Right lobe of liver (tissue), 6 donors: ENCODE results near the gene BCAR3. TPM values are rescaled to one million over a fixed set of nuclear protein-coding genes. Genes with fewer than 3 reads are reported as not detected.
"Not testable (repeated sequence)": the region's sequence is repeated elsewhere in the genome, so short reads cannot be mapped to it uniquely, and the experiment has no call there.

Experiments
- ATAC-seq, 4 donors: fragments of 200-7000 bp; cut with Tn5 transposase; one replicate each; pipeline ENCODE4 v1.9.1; 2020; ENCODE audit warnings: mild to moderate bottlenecking in 4 of 4, moderate library complexity in 4 of 4
- DNase-seq, 3 donors: peaks; one replicate each; pipeline ENCODE4 v3.0.0-alpha.2; 2020
- H3K27ac ChIP-seq, 3 donors: fragments of 200-600 bp; one replicate each; pipeline ENCODE4 v1.8.0; 2022
- H3K27me3 ChIP-seq, 2 donors: fragments of 200-600 bp; one replicate each; pipeline ENCODE4 v1.8.0; 2022
- H3K36me3 ChIP-seq, 4 donors: fragments of 200-600 bp; sonication (generic) in 1 of 4; one replicate each; pipeline versions ENCODE4 v1.5.1 to v1.8.0; 2017 to 2022; ENCODE audit warnings: control low read depth in 1 of 4
- H3K4me1 ChIP-seq, 4 donors: fragments of 200-600 bp; sonication (generic) in 1 of 4; one replicate each; pipeline versions ENCODE4 v1.5.1 to v1.8.0; 2017 to 2022; ENCODE audit warnings: control low read depth in 1 of 4
- H3K4me3 ChIP-seq, 3 donors: fragments of 200-600 bp; one replicate each; pipeline ENCODE4 v1.8.0; 2022
- H3K9me3 ChIP-seq, 4 donors: fragments of 200-600 bp; sonication (generic) in 1 of 4; one replicate each; pipeline versions ENCODE4 v1.5.1 to v1.8.0; 2017 to 2022; ENCODE audit warnings: control low read depth in 1 of 4
- CTCF ChIP-seq, 4 donors: fragments of 200-600 bp in 3 of 4; fragments of 450-650 bp in 1 of 4; IDR thresholded peaks; one replicate each; pipeline versions ENCODE4 v1.5.1 to v1.8.0; 2016 to 2022; ENCODE audit warnings: antibody characterized with exemption in 4 of 4, mild to moderate bottlenecking in 2 of 4
- POLR2A ChIP-seq: fragments of 450-650 bp; IDR thresholded peaks from one replicate; pipeline ENCODE4 v1.6.1; 2017; ENCODE audit warnings: antibody characterized with exemption, mild to moderate bottlenecking
- WGBS: methylation state at CpG from one replicate; pipeline ENCODE4 v1.1.6; 2018; ENCODE audit warnings: low coverage, low lambda C conversion rate; ENCODE audit not compliant: insufficient coverage; ENCODE audit errors: missing lambda C conversion rate; 5-methylcytosine and 5-hydroxymethylcytosine counted together
- intact Hi-C, 2 donors: fragments of 100-400 bp; cut with DNase I; formaldehyde crosslinking; loops; one replicate each; pipeline versions ENCODE4 v1.11.2 to v1.14.1; 2022
- total RNA-seq, 6 experiments: library from RNA; depleted of rRNA in 2 of 6; stranded (reverse); fragments of >200 nt in 2 of 6; fragmentation: NEBNext Ultra II Directional in 3 of 6; extraction: Animal tissue kit (Norgen Biotek cat#: 25700) in 3 of 6; gene quantifications; one replicate each; pipeline versions ENCODE4 v1.1.0 to v1.2.4, GENCODE V29; 2016 to 2023
- donor health status: DM: no; HTN: yes; CAD: no.
- donor health status: DM: no; HTN: no; CAD: no.
- donor health status: DM: no; HTN: no; CAD: no.
- donor health status: DM: no; HTN: yes; CAD: no.
- donor health status: DM: no; HTN: yes; CAD: no.

The BCAR3 gene
- total RNA-seq, 6 experiments from 2014 or later = 7.6 to 19.8 (median 12.9) TPM

DNA sequence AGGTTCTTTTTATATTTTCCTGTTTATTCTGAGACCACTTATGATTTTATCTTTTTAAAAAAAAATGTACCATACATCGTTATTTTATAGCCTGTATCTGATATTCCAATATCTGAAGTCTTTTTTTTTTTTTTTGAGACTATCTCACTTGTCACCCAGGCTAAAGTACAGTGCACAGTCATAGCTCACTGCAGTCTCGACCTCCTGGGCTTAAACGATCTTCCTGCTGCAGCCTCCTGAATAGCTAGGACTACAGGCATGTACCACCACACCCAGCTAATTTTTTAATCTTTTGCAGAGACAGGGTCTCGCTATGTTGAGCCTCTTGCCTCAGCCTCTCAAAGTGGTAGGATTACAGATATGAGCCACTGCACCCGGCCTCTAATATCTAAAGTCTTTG is 25.1 kb downstream of the BCAR3 start:
- peaks cover 0 to 10% (median 3%) of the 10 kb centered on the region in 4 donors for H3K4me1 ChIP-seq
- 75% methylated on average over 5 of the region's 5 CpGs for WGBS
- DNase-seq (no peak), ATAC-seq (no peak)
- H3K27me3 ChIP-seq = no peaks in the 10 kb centered on the region
- no peak overlapping the region for H3K4me3 ChIP-seq
- no peak for TF ChIP-seq POLR2A
- TF ChIP-seq CTCF (IDR thresholded peaks at IDR 0.05) = no peak
- intact Hi-C loops = no loop called here
- H3K27ac ChIP-seq = no peak overlapping the region
- H3K36me3 ChIP-seq = no peaks in the 10 kb centered on the region
- H3K9me3 ChIP-seq = no peaks in the 10 kb centered on the region

DNA sequence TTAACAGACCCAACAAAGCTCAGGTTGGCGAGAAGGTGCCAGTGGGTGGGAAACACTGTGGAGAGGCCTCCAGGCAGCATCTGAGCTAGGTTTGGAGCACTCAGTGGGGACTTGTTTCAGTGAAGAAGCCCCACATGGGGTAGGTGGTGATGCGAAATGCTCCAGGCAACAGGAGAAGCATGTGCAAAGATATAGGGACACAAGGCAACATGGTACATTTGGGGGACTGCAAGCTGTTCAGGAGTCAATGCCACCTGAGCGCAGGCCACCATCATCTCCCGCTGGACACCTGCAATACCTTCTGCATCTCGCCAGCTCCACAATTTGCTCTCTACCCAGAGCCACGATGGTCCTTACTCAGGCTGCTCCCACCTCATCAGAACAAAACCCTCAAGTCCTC is 28.0 kb downstream of the BCAR3 start:
- no peak for ATAC-seq
- no CpG with 5 or more reads among the region's 6 CpGs for WGBS
- Histone ChIP-seq H3K27ac (no peak overlapping the region), H3K9me3 (no peaks in the 10 kb centered on the region), H3K27me3 (no peaks in the 10 kb centered on the region), H3K4me3 (no peak overlapping the region), H3K4me1 (peaks cover 0 to 10% (median 3%) of the 10 kb centered on the region in 4 donors), H3K36me3 (no peaks in the 10 kb centered on the region)
- intact Hi-C loops = no loop called here
- no peak for TF ChIP-seq POLR2A
- no peak for TF ChIP-seq CTCF (IDR thresholded peaks at IDR 0.05)
- DNase-seq = no peak

- TF ChIP-seq POLR2A (no peak), CTCF (IDR thresholded peaks at IDR 0.05) (no peak)
- no peaks in the 10 kb centered on the region for H3K36me3 ChIP-seq
- intact Hi-C loops = no loop called here
- H3K9me3 ChIP-seq = no peaks in the 10 kb centered on the region
- ATAC-seq (peak; percentile 86 to 90 (median 88)), DNase-seq (no peak)
- WGBS = 36% methylated on average over 7 of the region's 7 CpGs
- H3K4me3 ChIP-seq = no peak overlapping the region
- peaks cover 0 to 10% (median 3%) of the 10 kb centered on the region in 4 donors for H3K4me1 ChIP-seq
- no peaks in the 10 kb centered on the region for H3K27me3 ChIP-seq
- no peak overlapping the region for H3K27ac ChIP-seq
Observed at GRCh38 chr1:93652323-93652949, 29.2 kb downstream of the BCAR3 start.

DNA sequence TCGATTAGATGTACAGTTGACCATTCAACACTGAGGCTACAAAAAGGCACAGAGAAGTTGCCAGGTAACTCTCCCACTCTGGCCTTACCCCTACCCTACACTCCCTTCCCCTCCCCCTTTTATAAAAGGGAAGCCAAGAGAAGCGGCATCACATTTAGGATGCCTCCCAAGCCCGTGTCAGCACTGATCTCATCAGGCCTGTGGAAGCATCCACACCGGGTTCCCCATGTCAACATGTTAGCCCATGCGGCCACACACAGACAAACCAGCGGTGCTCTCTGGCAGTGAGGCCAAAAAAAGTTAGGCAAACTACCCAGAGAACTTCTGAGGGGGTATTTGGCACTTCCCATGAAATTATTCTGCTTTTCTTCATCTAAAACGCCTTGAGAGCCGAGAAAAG is 29.9 kb downstream of the BCAR3 start:
- no peak for DNase-seq
- Histone ChIP-seq H3K36me3 (no peaks in the 10 kb centered on the region), H3K27ac (no peak overlapping the region), H3K27me3 (no peaks in the 10 kb centered on the region), H3K4me1 (peaks cover 0 to 10% (median 3%) of the 10 kb centered on the region in 4 donors), H3K9me3 (no peaks in the 10 kb centered on the region), H3K4me3 (no peak overlapping the region)
- 79% methylated on average over 6 of the region's 8 CpGs for WGBS
- peak in 1 of 4 donors; percentile 15 for ATAC-seq
- intact Hi-C loops = no loop called here
- TF ChIP-seq POLR2A (no peak), CTCF (IDR thresholded peaks at IDR 0.05) (no peak)

GRCh38 chr1:93650159-93650558 is 31.5 kb downstream of the BCAR3 start:
- H3K9me3 ChIP-seq, H3K4me3 ChIP-seq, H3K36me3 ChIP-seq, ATAC-seq, H3K27ac ChIP-seq, DNase-seq, intact Hi-C loops, H3K27me3 ChIP-seq: not testable (repeated sequence)
- no CpG with 5 or more reads among the region's 5 CpGs for WGBS
- peaks cover 0 to 10% (median 3%) of the 10 kb centered on the region in 4 donors for H3K4me1 ChIP-seq
